Measurements from ENCODE around the gene ADAMTSL1.

GRCh38 chr9:18594837-18595236 is 120.9 kb downstream of the ADAMTSL1 start:
- TF ChIP-seq, protein P1, sequence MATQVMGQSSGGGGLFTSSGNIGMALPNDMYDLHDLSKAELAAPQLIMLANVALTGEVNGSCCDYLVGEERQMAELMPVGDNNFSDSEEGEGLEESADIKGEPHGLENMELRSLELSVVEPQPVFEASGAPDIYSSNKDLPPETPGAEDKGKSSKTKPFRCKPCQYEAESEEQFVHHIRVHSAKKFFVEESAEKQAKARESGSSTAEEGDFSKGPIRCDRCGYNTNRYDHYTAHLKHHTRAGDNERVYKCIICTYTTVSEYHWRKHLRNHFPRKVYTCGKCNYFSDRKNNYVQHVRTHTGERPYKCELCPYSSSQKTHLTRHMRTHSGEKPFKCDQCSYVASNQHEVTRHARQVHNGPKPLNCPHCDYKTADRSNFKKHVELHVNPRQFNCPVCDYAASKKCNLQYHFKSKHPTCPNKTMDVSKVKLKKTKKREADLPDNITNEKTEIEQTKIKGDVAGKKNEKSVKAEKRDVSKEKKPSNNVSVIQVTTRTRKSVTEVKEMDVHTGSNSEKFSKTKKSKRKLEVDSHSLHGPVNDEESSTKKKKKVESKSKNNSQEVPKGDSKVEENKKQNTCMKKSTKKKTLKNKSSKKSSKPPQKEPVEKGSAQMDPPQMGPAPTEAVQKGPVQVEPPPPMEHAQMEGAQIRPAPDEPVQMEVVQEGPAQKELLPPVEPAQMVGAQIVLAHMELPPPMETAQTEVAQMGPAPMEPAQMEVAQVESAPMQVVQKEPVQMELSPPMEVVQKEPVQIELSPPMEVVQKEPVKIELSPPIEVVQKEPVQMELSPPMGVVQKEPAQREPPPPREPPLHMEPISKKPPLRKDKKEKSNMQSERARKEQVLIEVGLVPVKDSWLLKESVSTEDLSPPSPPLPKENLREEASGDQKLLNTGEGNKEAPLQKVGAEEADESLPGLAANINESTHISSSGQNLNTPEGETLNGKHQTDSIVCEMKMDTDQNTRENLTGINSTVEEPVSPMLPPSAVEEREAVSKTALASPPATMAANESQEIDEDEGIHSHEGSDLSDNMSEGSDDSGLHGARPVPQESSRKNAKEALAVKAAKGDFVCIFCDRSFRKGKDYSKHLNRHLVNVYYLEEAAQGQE (IDR thresholded peaks at IDR 0.05; ENCODE audit: borderline replicate concordance): no peak
- TF ChIP-seq, protein P1 (CRISPR knock-in tag; IDR thresholded peaks at IDR 0.05; ENCODE audit: low read depth): no peak
- TF ChIP-seq, protein P2, sequence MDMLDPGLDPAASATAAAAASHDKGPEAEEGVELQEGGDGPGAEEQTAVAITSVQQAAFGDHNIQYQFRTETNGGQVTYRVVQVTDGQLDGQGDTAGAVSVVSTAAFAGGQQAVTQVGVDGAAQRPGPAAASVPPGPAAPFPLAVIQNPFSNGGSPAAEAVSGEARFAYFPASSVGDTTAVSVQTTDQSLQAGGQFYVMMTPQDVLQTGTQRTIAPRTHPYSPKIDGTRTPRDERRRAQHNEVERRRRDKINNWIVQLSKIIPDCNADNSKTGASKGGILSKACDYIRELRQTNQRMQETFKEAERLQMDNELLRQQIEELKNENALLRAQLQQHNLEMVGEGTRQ (CRISPR knock-in tag; IDR thresholded peaks at IDR 0.05): no peak
- TF ChIP-seq, protein P3, sequence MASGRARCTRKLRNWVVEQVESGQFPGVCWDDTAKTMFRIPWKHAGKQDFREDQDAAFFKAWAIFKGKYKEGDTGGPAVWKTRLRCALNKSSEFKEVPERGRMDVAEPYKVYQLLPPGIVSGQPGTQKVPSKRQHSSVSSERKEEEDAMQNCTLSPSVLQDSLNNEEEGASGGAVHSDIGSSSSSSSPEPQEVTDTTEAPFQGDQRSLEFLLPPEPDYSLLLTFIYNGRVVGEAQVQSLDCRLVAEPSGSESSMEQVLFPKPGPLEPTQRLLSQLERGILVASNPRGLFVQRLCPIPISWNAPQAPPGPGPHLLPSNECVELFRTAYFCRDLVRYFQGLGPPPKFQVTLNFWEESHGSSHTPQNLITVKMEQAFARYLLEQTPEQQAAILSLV (tag; IDR thresholded peaks at IDR 0.05): no peak
- no peak for TF ChIP-seq MYNN (IDR thresholded peaks at IDR 0.05)
- no peak for TF ChIP-seq MYNN (CRISPR knock-in tag; IDR thresholded peaks at IDR 0.05)
- no peak for TF ChIP-seq MGA (IDR thresholded peaks at IDR 0.05)
- no peak for TF ChIP-seq ZNF224 (CRISPR knock-in tag; IDR thresholded peaks at IDR 0.05)
- no peak for TF ChIP-seq TBP (optimal IDR thresholded peaks at IDR 0.05; ENCODE audit: low read depth, low read length)
- no peak for TF ChIP-seq NFATC3 (IDR thresholded peaks at IDR 0.05)
- no peak for TF ChIP-seq MED1 (CRISPR knock-in tag; IDR thresholded peaks at IDR 0.05; ENCODE audit: borderline replicate concordance)
- TF ChIP-seq USF1 (CRISPR knock-in tag; IDR thresholded peaks at IDR 0.05): no peak

Data from K562 (cell line).